Ramos (cell line): ENCODE data around the gene MCEE.

ENCODE experiments used
- in situ Hi-C: fragments of 300-500 bp; cut with MboI; formaldehyde crosslinking; loops from one replicate; pipeline ENCODE4 v1.14.3; 2022; ENCODE audit warnings: low sequenced_read_pairs; ENCODE audit not compliant: unreplicated experiment

Gene MCEE

GRCh38 chr2:71060871-71061270, 69.2 kb downstream of the MCEE start:
- in situ Hi-C loops: no loop called here

GRCh38 chr2:71060211-71060610, 69.8 kb downstream of the MCEE start:
- in situ Hi-C loops: no loop called here
